ENCODE results near the gene WNT6. TPM values are rescaled to one million over a fixed set of nuclear protein-coding genes. Genes with fewer than 3 reads are reported as not detected.

The WNT6 gene
- total and polyA plus RNA-seq, 12 donors: 0.15 to 3.0 (median 0.75) TPM

- Histone ChIP-seq H3K36me3 (no peaks in the 10 kb centered on the region), H3K4me1 (peaks cover 0 to 28% (median 13%) of the 10 kb centered on the region in 9 donors), H3K4me3 (no peak overlapping the region), H3K27ac (peak overlapping the region in 7 of 10 donors; percentile 32 to 87 (median 68)), H3K9me3 (no peaks in the 10 kb centered on the region), H3K27me3 (peaks cover 0 to 52% (median 27%) of the 10 kb centered on the region in 7 donors)
- DNase-seq: no peak
- TF ChIP-seq, protein P1, sequence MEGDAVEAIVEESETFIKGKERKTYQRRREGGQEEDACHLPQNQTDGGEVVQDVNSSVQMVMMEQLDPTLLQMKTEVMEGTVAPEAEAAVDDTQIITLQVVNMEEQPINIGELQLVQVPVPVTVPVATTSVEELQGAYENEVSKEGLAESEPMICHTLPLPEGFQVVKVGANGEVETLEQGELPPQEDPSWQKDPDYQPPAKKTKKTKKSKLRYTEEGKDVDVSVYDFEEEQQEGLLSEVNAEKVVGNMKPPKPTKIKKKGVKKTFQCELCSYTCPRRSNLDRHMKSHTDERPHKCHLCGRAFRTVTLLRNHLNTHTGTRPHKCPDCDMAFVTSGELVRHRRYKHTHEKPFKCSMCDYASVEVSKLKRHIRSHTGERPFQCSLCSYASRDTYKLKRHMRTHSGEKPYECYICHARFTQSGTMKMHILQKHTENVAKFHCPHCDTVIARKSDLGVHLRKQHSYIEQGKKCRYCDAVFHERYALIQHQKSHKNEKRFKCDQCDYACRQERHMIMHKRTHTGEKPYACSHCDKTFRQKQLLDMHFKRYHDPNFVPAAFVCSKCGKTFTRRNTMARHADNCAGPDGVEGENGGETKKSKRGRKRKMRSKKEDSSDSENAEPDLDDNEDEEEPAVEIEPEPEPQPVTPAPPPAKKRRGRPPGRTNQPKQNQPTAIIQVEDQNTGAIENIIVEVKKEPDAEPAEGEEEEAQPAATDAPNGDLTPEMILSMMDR (IDR thresholded peaks at IDR 0.05): no peak
- 59 to 75% methylated on average over 3 of the region's 3 CpGs for WGBS, 2 donors
- ATAC-seq: no peak
- intact Hi-C loops (cut with DNase I): loop anchor here in 1 of 10 donors (10.0 kb wide), 1 partner anchor 116 kb away; the partner anchor contains the start of gene TTLL4
These were observed 28.9 kb upstream of the WNT6 start for GRCh38 chr2:218830526-218831306.

- no peaks in the 10 kb centered on the region for H3K9me3 ChIP-seq
- WGBS, 2 donors: 65% methylated on average over 18 of the region's 18 CpGs
- DNase-seq (peak; percentile 31 to 48), ATAC-seq (peak; percentile 20 to 66 (median 36))
- peaks cover 0 to 59% (median 32%) of the 10 kb centered on the region in 7 donors for H3K27me3 ChIP-seq
- no peaks in the 10 kb centered on the region for H3K36me3 ChIP-seq
- peak within 1 kb of the TSS in 8 of 10 donors; percentile 62 to 87 (median 68) for H3K27ac ChIP-seq
- H3K4me1 ChIP-seq: peaks cover 0 to 28% (median 13%) of the 10 kb centered on the region in 9 donors
- intact Hi-C loops (cut with DNase I): loop anchor here in 1 of 10 donors (10.0 kb wide), 1 partner anchor 117 kb away; the partner anchor contains the start of gene TTLL4
- TF ChIP-seq, protein P1 (IDR thresholded peaks at IDR 0.05): no peak
- H3K4me3 ChIP-seq: no peak within 1 kb of the TSS
These were observed 28.1 kb upstream of the WNT6 start, which contains the start of gene PRKAG3 for GRCh38 chr2:218831378-218831990. PRKAG3 (minus strand) TSS chr2:218831803.

DNA sequence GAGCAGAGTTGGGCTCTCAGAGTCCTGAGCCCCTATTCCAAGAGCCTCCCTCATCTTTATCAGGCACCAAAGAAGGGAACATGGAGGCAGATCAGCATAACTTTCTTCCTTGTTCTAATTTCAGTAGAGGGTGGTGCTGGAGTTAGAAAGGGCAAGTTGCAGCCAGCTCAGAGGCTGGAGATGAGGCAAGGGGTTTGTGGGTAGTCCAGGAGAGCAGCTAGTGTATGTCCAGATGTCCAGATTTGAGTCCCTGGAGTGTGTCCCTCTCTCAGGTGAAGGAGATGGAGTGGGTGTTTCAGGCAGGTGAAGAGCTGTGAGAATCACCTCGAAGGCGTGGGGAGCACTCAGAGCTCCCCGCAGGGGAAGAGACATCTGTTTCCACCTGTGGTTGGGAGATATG lies 27.5 kb upstream of the WNT6 start:
- TF ChIP-seq, protein P1 (IDR thresholded peaks at IDR 0.05): no peak
- H3K27me3 ChIP-seq: peaks cover 0 to 65% (median 32%) of the 10 kb centered on the region in 7 donors
- DNase-seq (no peak), ATAC-seq (peak in 4 of 8 donors; percentile 6 to 41 (median 19))
- H3K36me3 ChIP-seq: no peaks in the 10 kb centered on the region
- peaks cover 0 to 28% (median 13%) of the 10 kb centered on the region in 9 donors for H3K4me1 ChIP-seq
- 56 to 84% methylated on average over 3 of the region's 3 CpGs for WGBS, 2 donors
- no peak overlapping the region for H3K4me3 ChIP-seq
- H3K9me3 ChIP-seq: peaks cover 0 to 4% (median 0%) of the 10 kb centered on the region in 11 donors
- H3K27ac ChIP-seq: peak overlapping the region in 8 of 10 donors; percentile 62 to 87 (median 68)
- intact Hi-C loops (cut with DNase I): loop anchor here in 1 of 10 donors (10.0 kb wide), 1 partner anchor 117 kb away; the partner anchor contains the start of gene TTLL4

DNA sequence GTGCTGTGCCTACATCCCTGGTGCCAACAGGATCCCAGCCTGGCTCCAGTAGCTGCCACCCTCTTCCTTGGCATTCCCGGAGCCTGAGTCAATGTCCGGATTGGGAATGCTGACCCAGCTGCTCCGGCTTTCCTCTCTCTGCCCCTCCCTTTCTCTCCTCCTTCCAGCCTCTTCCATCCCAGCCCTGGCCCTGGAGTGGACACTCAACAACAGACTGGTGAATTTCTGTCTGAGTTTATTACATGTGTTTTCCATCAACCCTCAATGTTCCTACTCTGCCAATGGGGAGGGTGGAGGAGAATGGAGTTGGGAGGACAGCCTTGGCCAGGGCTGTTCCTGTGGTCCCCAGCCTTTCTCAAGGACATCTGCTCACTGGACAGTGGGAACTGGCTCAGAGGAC lies 27.1 kb upstream of the WNT6 start:
- DNase-seq (peak; percentile 34 to 49), ATAC-seq (peak; percentile 69 to 86 (median 78))
- peaks cover 0 to 9% (median 3%) of the 10 kb centered on the region in 11 donors for H3K9me3 ChIP-seq
- no peak overlapping the region for H3K4me3 ChIP-seq
- intact Hi-C loops (cut with DNase I): loop anchor here in 1 of 10 donors (10.0 kb wide), 1 partner anchor 118 kb away; the partner anchor contains the start of gene TTLL4
- 33 to 66% methylated on average over 3 of the region's 3 CpGs for WGBS, 2 donors
- peak overlapping the region in 9 of 10 donors; percentile 5 to 87 (median 67) for H3K27ac ChIP-seq
- TF ChIP-seq, protein P1 (IDR thresholded peaks at IDR 0.05): no peak
- H3K36me3 ChIP-seq: no peaks in the 10 kb centered on the region
- peaks cover 0 to 28% (median 13%) of the 10 kb centered on the region in 9 donors for H3K4me1 ChIP-seq
- H3K27me3 ChIP-seq: peaks cover 0 to 65% (median 32%) of the 10 kb centered on the region in 7 donors

Measured in heart right ventricle (tissue), 16 donors.